LNCAP (cell line): Measurements from ENCODE around the gene GALNT9.

Experiments
- CTCF ChIP-seq: fragments of 450-650 bp; IDR thresholded peaks from 2 replicates; pipeline ENCODE4 v1.5.1; 2017; ENCODE audit warnings: mild to moderate bottlenecking

GALNT9 gene

GRCh38 chr12:132187646-132188450 lies 141.5 kb downstream of the GALNT9 start:
- no peak for TF ChIP-seq CTCF

- no peak for TF ChIP-seq CTCF
These were observed 142.3 kb downstream of the GALNT9 start for GRCh38 chr12:132186857-132187620.

GRCh38 chr12:132186208-132186856 lies 143.1 kb downstream of the GALNT9 start:
- TF ChIP-seq CTCF = no peak

- TF ChIP-seq CTCF = no peak
These were observed 143.7 kb downstream of the GALNT9 start for GRCh38 chr12:132185705-132186104.

- TF ChIP-seq CTCF = no peak
These were observed 146.6 kb downstream of the GALNT9 start for GRCh38 chr12:132182711-132183365.

- no peak for TF ChIP-seq CTCF
These were observed 147.1 kb downstream of the GALNT9 start for GRCh38 chr12:132182206-132182710.
